Naive thymus-derived CD8-positive, alpha-beta T cell (primary cell): ENCODE results near the gene TMEM63C. TPM values are rescaled to one million over a fixed set of nuclear protein-coding genes. Genes with fewer than 3 reads are reported as not detected.

Experiments
- ATAC-seq, 2 donors: fragments of 150-1000 bp; cut with Tn5 transposase in 1 of 2; sonication (Bioruptor Pico), chemical (Tn5 transposase) in 1 of 2; 1 replicate in 1 of 2; 2 replicates in 1 of 2; pipeline ENCODE4 v1.10.0; 2021; ENCODE audit warnings: mild to moderate bottlenecking in 2 of 2, moderate library complexity in 2 of 2
- POLR2A ChIA-PET: fragments of 350-600 bp; sonication (Branson Sonifier 250); formaldehyde crosslinking; loops from one replicate; lab custom pipeline; 2021; ENCODE audit warnings: antibody characterized with exemption; lab: Charles Lee
- DNase-seq, 10 donors: peaks; one replicate each; pipeline versions ENCODE4 v3.0.0 to v3.0.0-alpha.2; 2020 to 2022
- H3K27ac Mint-ChIP-seq, 10 donors: one replicate each; pipeline ENCODE4 v1.8.0; 2020 to 2022; ENCODE audit warnings: mild to moderate bottlenecking in 10 of 10, mixed read lengths in 10 of 10, moderate library complexity in 4 of 10, inconsistent platforms in 1 of 10
- H3K27me3 Mint-ChIP-seq, 5 donors: one replicate each; pipeline ENCODE4 v1.8.0; 2021 to 2022; ENCODE audit warnings: mixed read lengths in 5 of 5
- H3K36me3 Mint-ChIP-seq, 3 donors: one replicate each; pipeline ENCODE4 v1.8.0; 2020 to 2022; ENCODE audit warnings: mixed read lengths in 3 of 3, mild to moderate bottlenecking in 2 of 3, inconsistent platforms in 1 of 3
- H3K4me1 Mint-ChIP-seq, 4 donors: one replicate each; pipeline ENCODE4 v1.8.0; 2021 to 2022; ENCODE audit warnings: mixed read lengths in 4 of 4
- H3K4me3 Mint-ChIP-seq, 10 donors: one replicate each; pipeline ENCODE4 v1.8.0; 2020 to 2022; ENCODE audit warnings: mild to moderate bottlenecking in 10 of 10, mixed read lengths in 10 of 10, moderate library complexity in 6 of 10, inconsistent platforms in 1 of 10
- H3K9me3 Mint-ChIP-seq, 9 donors: one replicate each; pipeline ENCODE4 v1.8.0; 2020 to 2022; ENCODE audit warnings: mixed read lengths in 9 of 9, mild to moderate bottlenecking in 3 of 9, inconsistent platforms in 1 of 9, moderate library complexity in 1 of 9
- polyA plus RNA-seq, 3 donors: library from polyadenylated mRNA; unstranded; fragments of 300-500 nt; fragmentation: Illumina TruSeq; gene quantifications; one replicate each; pipeline ENCODE4 v1.2.3, GENCODE V29; 2021
- total RNA-seq, 8 experiments: library from RNA in 2 of 8; stranded (reverse) in 2 of 8; gene quantifications; one replicate each; pipeline ENCODE4 v1.2.3 and lab custom pipeline; 2021 to 2026

The TMEM63C gene
- total and polyA plus RNA-seq, 5 experiments from 2014 or later: 0.02 to 0.83 (median 0.75) TPM; not detected in 1

DNA sequence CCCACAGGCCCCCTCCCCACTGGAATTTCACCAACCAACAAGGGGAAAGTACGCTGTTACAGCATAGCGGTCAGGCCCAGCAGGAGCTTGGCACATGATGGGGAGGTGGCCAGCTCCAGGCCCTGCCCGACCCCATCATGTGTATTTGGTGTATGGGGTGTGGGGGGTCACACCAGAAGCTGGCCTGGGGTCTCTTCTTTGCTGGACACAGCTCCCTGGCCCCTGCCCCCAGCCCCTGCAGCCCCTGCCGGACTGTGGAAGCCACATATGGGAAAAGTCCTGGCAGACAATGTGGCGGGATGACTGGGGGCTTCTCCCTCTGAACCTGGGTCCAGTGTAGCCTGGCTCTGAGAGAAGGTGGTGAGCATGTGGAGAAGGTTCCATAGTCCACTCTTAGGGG is 77.0 kb downstream of the TMEM63C start:
- DNase-seq (no peak), ATAC-seq (no peak)
- Mint-ChIP-seq H3K27me3 (peaks cover 4 to 26% (median 24%) of the 10 kb centered on the region in 5 donors), H3K9me3 (no peaks in the 10 kb centered on the region), H3K36me3 (peaks cover 0 to 2% (median 0%) of the 10 kb centered on the region in 3 donors), H3K4me1 (no peaks in the 10 kb centered on the region), H3K27ac (no peak overlapping the region), H3K4me3 (no peak overlapping the region)
- POLR2A ChIA-PET: no interaction called here

DNA sequence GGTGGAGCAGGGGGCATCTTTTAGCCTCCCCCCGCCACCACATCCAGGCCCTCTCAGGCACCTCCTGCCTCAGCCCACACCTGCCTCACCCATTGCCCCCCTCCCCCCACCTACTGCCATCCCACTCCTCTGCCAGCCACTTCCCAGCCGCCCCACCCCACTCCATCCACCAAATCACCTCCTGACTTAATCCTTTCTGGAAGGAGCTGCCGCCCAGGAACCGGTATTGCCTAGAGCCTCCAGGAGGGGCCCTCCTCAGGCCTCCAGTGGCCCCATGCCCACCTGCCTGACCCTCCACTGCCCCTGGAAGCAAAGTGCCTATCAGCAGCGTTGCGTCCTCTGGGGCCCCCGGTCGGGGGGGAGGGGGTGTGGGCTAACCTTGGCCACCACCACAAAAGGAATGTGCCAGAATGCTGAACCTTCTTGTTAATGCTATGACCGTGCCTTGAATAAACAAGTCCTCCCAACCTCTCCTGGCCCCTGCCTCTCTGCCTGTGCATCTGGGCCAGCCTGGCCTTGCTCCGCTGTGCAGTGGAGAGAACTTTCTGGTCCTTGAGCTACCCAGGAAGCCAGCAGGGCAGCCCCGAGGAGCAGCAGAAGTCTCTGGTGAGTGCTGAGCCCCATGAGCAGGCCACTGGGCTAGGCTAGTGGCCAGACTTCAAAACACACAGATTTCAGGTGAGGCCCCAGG is 77.6 kb downstream of the TMEM63C start:
- Mint-ChIP-seq H3K4me1 (no peaks in the 10 kb centered on the region), H3K27me3 (peaks cover 4 to 21% (median 19%) of the 10 kb centered on the region in 5 donors), H3K36me3 (peaks cover 0 to 2% (median 0%) of the 10 kb centered on the region in 3 donors), H3K27ac (no peak overlapping the region), H3K9me3 (no peaks in the 10 kb centered on the region), H3K4me3 (no peak overlapping the region)
- DNase-seq (no peak), ATAC-seq (no peak)
- POLR2A ChIA-PET: no interaction called here

DNA sequence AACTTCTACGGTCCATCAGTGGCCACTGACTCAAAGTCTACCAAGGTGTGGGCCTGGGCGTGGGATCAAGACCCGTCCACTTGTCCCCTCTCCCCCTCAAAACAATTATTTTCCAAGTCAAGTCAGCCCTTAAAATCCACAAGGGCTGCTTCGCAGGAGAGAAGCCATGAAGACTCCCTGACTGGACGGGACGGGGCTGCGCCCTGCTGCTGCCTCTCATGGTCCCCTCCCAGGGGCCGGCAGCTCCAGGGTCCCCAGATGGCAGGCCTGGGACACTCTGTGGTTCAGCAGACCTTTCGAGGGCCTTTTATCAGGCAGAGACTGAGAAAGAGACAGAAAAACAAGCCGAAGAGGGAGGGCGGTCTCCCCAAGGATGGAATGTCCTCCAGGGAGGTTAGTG is 78.6 kb downstream of the TMEM63C start:
- Mint-ChIP-seq H3K4me3 (no peak overlapping the region), H3K27ac (no peak overlapping the region), H3K9me3 (no peaks in the 10 kb centered on the region), H3K27me3 (peaks cover 4 to 21% (median 19%) of the 10 kb centered on the region in 5 donors), H3K36me3 (peaks cover 0 to 2% (median 0%) of the 10 kb centered on the region in 3 donors), H3K4me1 (no peaks in the 10 kb centered on the region)
- no peak for ATAC-seq
- DNase-seq: no peak
- POLR2A ChIA-PET: no interaction called here

DNA sequence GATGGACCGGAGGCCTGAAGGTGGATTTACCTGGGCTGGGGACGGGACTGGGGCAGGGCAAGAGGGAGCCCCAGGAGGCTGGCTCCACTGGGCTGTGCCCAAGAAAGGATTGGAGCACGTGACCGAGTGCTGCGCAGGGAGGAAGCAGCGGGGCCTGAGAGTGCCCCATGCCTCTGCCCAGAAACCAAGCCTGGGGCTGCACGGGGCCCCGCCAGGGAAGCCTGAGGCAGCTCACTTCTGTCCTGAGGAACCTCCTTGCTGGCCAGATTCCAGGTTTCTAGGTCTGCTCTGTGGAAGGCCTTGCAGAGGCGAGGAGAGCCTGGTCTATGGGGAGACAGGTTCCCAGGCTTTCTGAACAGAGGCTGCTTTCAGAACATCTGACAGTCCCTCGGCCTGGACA is 79.0 kb downstream of the TMEM63C start:
- DNase-seq (no peak), ATAC-seq (no peak)
- Mint-ChIP-seq H3K9me3 (no peaks in the 10 kb centered on the region), H3K27ac (no peak overlapping the region), H3K27me3 (peaks cover 4 to 21% (median 19%) of the 10 kb centered on the region in 5 donors), H3K4me1 (no peaks in the 10 kb centered on the region), H3K36me3 (peaks cover 0 to 2% (median 0%) of the 10 kb centered on the region in 3 donors), H3K4me3 (no peak overlapping the region)
- POLR2A ChIA-PET: no interaction called here

DNA sequence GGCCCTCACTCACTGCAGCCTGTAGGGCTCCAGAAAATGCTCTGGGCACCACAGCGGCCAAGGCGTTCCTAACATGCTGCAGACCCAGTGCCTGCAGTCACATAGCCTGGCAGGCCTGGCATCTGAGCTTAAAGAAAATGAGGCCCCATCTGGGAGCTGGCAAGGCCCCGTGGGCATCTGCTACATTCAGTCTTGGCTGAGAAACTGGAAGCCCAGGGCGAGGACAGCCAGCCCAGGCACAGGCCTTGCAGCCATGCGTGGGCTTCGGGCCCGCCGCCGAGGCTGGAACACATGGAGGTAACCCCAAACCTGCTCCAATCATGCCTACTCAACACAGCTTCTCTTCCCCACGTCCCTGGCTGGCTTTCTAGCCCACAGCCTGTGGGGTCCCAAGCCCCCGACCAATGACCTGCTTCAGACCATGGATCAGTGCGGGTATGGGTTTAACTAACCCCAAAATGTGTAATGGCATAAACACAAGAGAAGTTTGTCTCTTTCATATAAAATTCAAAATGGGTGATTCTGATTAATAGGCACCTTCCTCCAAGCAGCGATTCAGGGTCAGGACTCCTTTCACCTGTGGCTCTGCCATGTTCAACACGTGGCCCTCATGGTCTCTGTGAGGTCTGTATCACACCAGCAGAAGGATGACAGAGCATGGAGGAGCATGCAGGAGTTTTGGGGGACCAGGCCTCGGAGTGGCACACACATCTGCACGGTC is 83.0 kb downstream of the TMEM63C start:
- POLR2A ChIA-PET: no interaction called here
- Mint-ChIP-seq H3K27me3 (peaks cover 7 to 37% (median 19%) of the 10 kb centered on the region in 5 donors), H3K9me3 (peaks cover 0 to 9% (median 0%) of the 10 kb centered on the region in 9 donors), H3K27ac (no peak overlapping the region), H3K4me3 (no peak overlapping the region), H3K36me3 (no peaks in the 10 kb centered on the region), H3K4me1 (peaks cover 0 to 6% (median 0%) of the 10 kb centered on the region in 4 donors)
- DNase-seq: no peak
- ATAC-seq: no peak

DNA sequence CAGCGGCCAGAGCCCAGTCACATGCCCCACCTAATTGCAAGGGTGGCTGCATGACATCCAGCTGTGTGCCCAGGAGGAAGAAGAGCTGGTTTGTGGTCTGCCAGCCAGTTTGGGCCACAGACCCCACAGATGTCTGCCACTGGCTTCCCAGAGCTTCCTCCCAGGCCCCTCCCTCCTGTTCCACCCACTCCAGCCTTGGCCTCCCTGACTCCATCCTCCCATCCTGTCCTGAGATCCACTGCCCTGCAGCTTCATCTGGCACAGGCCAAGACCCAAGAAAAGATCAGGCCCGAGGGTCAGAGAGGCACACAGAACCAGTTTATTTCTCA is 83.6 kb downstream of the TMEM63C start:
- POLR2A ChIA-PET: no interaction called here
- Mint-ChIP-seq H3K4me3 (no peak overlapping the region), H3K9me3 (peaks cover 0 to 9% (median 0%) of the 10 kb centered on the region in 9 donors), H3K27me3 (peaks cover 9 to 37% (median 21%) of the 10 kb centered on the region in 5 donors), H3K4me1 (peaks cover 0 to 8% (median 2%) of the 10 kb centered on the region in 4 donors), H3K27ac (no peak overlapping the region), H3K36me3 (no peaks in the 10 kb centered on the region)
- DNase-seq: no peak
- ATAC-seq: no peak

DNA sequence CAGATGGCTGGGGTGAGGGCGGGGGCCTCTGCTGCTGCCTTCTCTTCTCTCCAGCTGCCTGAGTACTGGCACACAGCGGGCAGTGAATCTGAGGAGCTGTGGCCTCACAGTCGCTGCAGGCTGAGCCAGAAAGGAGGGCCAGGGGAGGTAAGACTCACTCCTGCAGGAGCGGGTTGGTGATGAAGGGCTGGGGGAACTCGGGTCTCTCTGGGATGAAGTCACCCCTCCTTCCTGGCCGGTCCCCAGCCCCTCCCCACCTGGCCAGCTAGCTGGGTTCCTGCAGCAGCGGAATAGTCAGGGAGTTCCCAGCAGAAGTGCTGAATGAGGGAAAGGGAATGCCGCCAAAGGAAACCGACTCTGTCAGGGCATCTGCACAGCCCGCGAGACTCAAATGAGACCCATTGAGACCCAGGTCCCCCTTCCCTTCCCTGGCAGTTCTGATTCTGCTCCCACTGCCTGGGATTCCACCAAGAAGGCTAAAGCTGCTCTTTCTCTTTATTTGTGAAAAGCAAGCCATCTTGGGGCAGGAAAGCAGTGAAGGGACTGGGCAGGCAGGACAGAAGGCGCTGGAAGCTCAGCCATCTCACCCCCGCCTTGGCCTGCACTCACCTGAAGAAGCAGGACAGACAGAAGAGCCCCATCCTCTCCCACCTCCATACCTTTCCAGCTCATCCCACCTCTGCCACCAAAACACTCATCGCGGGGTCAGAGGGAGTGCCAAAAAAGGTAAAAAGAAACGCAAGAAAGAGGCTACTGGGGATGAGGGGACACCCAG is 84.2 kb downstream of the TMEM63C start:
- H3K4me1 Mint-ChIP-seq: peaks cover 0 to 8% (median 4%) of the 10 kb centered on the region in 4 donors
- POLR2A ChIA-PET: no interaction called here
- H3K27ac Mint-ChIP-seq: no peak overlapping the region
- H3K36me3 Mint-ChIP-seq: no peaks in the 10 kb centered on the region
- peaks cover 0 to 9% (median 0%) of the 10 kb centered on the region in 9 donors for H3K9me3 Mint-ChIP-seq
- no peak for DNase-seq
- no peak for ATAC-seq
- no peak overlapping the region for H3K4me3 Mint-ChIP-seq
- peaks cover 9 to 40% (median 22%) of the 10 kb centered on the region in 5 donors for H3K27me3 Mint-ChIP-seq

DNA sequence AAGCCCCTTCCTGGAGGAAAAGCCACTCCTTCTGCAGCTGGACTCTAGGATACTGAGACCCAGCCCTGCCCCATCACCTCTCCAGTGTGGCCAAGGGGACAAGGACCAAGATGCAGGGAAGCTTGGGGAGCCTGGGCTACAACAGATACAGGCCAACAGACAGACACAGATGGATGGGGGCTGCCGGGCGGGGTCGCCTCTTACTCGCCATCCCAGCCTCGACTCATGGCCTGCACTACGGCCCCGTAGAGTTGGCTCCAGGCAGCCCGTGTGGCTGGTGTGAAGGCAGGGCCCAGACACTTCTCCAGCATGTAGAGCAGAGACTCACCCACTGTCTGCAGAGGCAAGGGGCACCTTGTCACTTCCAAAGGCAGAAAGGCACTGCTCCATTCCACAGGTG is 84.7 kb downstream of the TMEM63C start:
- Mint-ChIP-seq H3K9me3 (peaks cover 0 to 9% (median 0%) of the 10 kb centered on the region in 9 donors), H3K27ac (no peak overlapping the region), H3K27me3 (peaks cover 6 to 40% (median 20%) of the 10 kb centered on the region in 5 donors), H3K4me3 (no peak overlapping the region), H3K36me3 (no peaks in the 10 kb centered on the region), H3K4me1 (peaks cover 0 to 8% (median 4%) of the 10 kb centered on the region in 4 donors)
- ATAC-seq (no peak), DNase-seq (no peak)
- POLR2A ChIA-PET: no interaction called here

DNA sequence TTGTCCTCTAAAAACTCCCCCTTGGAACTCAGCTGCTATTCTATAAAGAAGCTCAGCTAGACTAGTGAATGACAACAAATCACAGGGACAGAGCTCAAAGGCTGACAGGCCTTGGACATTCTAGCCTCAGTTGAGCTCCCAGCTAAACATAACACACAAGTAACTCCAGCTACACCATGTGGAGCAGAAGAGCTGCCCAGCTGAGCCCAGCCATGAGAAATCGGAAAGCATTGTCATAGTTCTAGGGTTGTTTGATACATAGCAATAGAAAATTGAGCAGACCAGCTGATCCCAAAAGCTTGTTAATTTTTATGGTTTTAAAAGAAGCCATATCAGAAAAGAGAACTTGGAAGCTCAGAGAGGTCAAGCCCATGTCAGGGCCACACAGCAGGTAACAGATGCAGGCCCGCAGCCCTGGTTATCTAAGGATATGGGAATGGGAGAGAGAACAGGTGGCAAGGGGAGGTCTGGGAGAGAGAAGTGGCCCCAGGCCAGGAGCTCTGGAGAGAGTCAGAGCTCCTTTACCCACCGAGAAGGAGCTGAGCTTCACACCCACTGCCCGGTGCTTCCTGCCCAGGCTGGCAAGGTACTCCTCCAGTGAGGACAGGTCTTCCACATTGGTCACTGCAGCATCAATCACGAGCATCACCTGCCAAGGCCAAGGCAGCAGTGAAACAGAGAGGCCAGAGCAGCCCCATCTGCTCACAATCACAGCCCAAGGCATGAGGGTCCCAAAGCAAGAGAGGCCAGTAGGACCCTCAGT is 86.5 kb downstream of the TMEM63C start:
- H3K4me3 Mint-ChIP-seq: no peak overlapping the region
- H3K36me3 Mint-ChIP-seq: no peaks in the 10 kb centered on the region
- peaks cover 9 to 50% (median 30%) of the 10 kb centered on the region in 5 donors for H3K27me3 Mint-ChIP-seq
- ATAC-seq (no peak), DNase-seq (no peak)
- peaks cover 0 to 8% (median 4%) of the 10 kb centered on the region in 4 donors for H3K4me1 Mint-ChIP-seq
- H3K27ac Mint-ChIP-seq: no peak overlapping the region
- POLR2A ChIA-PET: no interaction called here
- peaks cover 0 to 9% (median 0%) of the 10 kb centered on the region in 9 donors for H3K9me3 Mint-ChIP-seq

DNA sequence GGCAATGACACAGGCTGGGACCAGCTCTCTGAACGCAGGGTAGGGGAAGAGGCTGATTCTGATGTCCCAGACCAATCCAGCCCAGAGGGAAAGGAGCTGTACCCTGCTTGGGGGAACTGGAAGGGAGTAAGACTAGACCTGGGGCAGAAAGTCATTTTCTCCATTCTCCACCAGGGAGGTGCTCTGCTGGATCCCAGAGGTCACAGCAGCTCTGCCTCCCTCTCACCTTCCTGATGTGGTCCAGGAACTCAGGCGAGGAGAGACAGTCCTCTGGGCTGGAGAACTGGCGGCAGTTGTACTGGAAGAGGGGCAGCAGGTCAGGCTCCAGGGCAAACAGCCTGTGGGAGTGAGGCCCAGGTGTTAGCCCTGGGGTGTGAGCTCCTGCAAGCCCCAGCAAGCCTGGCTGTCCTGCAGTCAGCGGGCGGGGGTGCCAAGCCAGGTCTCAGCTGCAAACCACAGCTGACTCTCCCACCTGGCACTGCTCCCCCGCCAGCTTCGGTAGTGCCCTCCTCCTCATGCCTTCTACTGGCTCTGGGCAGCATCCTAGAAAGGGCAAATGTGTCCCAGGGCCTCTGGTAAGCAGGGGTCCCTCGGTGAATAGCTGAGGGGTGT is 87.5 kb downstream of the TMEM63C start:
- Mint-ChIP-seq H3K36me3 (no peaks in the 10 kb centered on the region), H3K4me3 (peak overlapping the region in 1 of 10 donors; percentile 67), H3K27me3 (peaks cover 9 to 55% (median 30%) of the 10 kb centered on the region in 5 donors), H3K27ac (no peak overlapping the region), H3K9me3 (peaks cover 0 to 9% (median 0%) of the 10 kb centered on the region in 9 donors), H3K4me1 (peaks cover 0 to 8% (median 4%) of the 10 kb centered on the region in 4 donors)
- ATAC-seq (no peak), DNase-seq (no peak)
- POLR2A ChIA-PET: no interaction called here

DNA sequence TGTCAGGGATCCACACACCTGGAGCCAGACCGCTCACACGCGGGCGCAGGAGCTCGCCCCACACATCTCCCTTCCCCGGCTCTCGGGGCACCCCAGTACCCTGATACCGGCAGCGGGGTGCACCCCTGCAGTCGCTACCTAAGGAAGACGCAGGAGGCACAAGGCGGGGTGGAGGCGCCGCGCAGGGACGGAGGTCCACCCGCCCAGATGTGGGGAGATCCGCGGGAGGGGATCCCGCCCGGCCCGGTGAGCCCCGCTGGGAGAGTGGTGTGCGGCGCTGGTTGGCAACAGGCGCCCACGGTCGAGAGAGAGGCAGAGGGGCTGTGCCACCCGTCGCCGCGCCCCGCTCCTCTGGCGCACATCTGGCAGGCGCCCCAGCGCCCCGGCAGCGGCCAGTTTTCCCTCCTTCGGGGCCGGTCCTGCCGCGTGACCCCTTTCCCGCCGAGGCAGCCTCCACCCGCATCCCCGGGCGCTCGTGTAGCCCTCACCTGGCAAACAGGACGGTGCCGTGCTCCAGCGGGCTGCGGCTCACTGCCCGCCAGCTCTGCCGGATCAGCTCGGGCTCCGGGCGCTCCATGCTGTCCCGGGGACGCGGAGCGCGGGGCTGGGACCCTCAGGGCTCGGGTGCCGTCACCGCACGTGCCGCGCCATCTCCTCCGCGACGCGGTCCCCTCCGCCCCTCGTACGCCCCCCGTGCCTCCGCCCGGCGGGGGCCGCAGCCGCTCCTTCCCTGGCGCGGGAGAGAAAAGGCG is 88.9 kb downstream of the TMEM63C start:
- no peak for ATAC-seq
- H3K4me3 Mint-ChIP-seq: peak overlapping the region in 1 of 10 donors; percentile 47
- peaks cover 9 to 55% (median 30%) of the 10 kb centered on the region in 5 donors for H3K27me3 Mint-ChIP-seq

More for the DNA sequence above, 88.9 kb downstream of the TMEM63C start:
- Mint-ChIP-seq H3K27ac (no peak overlapping the region), H3K9me3 (peaks cover 0 to 9% (median 0%) of the 10 kb centered on the region in 9 donors), H3K4me1 (peaks cover 0 to 8% (median 4%) of the 10 kb centered on the region in 4 donors), H3K36me3 (no peaks in the 10 kb centered on the region)
- POLR2A ChIA-PET: no interaction called here
- no peak for DNase-seq
